Subcutaneous abdominal adipose tissue (tissue), 5 donors: ENCODE data around the gene AKAP5.
"Not testable (repeated sequence)": the region's sequence is repeated elsewhere in the genome, so short reads cannot be mapped to it uniquely, and the experiment has no call there.

Source experiments
- H3K27ac ChIP-seq: one replicate; pipeline ENCODE4 v1.7.0; 2013; ENCODE audit warnings: low read depth, mild to moderate bottlenecking, inconsistent platforms, low read length, moderate library complexity
- H3K27me3 ChIP-seq, 5 donors: one replicate each; pipeline ENCODE4 v1.7.0; 2013; ENCODE audit warnings: low read length in 5 of 5, inconsistent platforms in 1 of 5; ENCODE audit not compliant: control insufficient read depth in 5 of 5, insufficient read depth in 4 of 5
- H3K36me3 ChIP-seq, 5 donors: one replicate each; pipeline ENCODE4 v1.7.0; 2013; ENCODE audit warnings: low read length in 5 of 5; ENCODE audit not compliant: control insufficient read depth in 5 of 5, insufficient read depth in 5 of 5
- H3K4me1 ChIP-seq, 5 donors: one replicate each; pipeline ENCODE4 v1.7.0; 2013; ENCODE audit warnings: low read length in 5 of 5, mild to moderate bottlenecking in 3 of 5, moderate library complexity in 1 of 5; ENCODE audit not compliant: control insufficient read depth in 5 of 5, insufficient read depth in 5 of 5
- H3K4me3 ChIP-seq, 5 donors: one replicate each; pipeline ENCODE4 v1.7.0; 2013; ENCODE audit warnings: low read length in 5 of 5, low read depth in 1 of 5
- H3K9ac ChIP-seq, 5 donors: one replicate each; pipeline ENCODE4 v1.7.0; 2013; ENCODE audit warnings: low read length in 5 of 5, mild to moderate bottlenecking in 4 of 5, moderate library complexity in 3 of 5
- H3K9me3 ChIP-seq, 5 donors: one replicate each; pipeline ENCODE4 v1.7.0; 2013; ENCODE audit warnings: low read length in 5 of 5; ENCODE audit not compliant: control insufficient read depth in 5 of 5
- donor health status: healthy.
- donor health status: healthy.
- donor health status: healthy.
- donor health status: healthy.
- donor health status: healthy.

AKAP5 gene

DNA sequence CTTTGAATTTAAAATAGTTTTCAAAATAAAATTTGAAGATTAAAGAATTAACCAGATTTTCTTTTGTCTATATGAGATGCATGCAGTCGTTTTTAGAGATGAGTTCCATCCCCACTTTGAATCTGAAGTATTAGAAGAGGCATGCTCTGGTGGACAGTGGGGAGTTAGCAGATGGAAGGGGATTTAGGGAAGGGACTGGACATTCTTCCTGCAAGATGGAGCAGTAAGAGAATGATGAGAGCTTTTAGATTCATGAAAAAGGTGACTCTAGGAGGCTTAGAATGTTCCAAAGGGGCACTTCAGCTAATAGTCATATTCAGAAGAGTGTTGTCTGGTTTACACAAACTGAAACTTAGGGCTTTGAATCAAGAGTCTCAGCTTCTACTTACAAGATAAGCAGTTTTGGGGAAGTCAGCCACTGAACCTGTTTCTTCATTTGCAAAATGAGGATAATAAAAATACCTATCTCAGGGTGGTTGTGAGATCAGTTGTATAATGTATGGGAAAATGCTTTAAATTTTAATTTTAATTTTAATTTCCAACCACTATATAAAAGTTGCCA is 43.0 kb downstream of the AKAP5 start:
- Histone ChIP-seq H3K4me3 (no peak overlapping the region), H3K27me3 (no peaks in the 10 kb centered on the region), H3K4me1 (peaks cover 3 to 61% (median 44%) of the 10 kb centered on the region in 5 donors), H3K36me3 (no peaks in the 10 kb centered on the region), H3K27ac (peak overlapping the region; percentile 99), H3K9ac (no peak overlapping the region), H3K9me3 (no peaks in the 10 kb centered on the region)

DNA sequence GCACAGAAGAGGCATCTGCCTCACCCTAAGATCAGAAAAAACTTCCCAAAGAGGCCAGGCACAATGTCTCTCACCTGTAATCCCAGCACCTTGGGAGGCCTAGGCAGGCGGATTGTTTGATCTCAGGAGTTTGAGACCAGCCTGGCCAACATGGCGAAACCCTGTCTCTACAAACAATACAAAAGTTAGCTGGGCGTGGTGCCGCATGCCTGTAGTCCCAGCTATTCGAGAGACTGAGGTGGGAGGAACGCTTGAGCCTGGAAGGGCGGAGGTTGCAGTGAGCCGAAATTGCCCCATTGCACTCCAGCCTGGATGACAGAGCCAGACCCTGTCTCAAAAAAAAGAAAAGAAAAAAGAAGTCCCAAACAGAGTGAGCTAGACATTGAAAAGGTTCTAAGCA is 43.7 kb downstream of the AKAP5 start:
- no peaks in the 10 kb centered on the region for H3K36me3 ChIP-seq
- H3K27ac ChIP-seq, result no peak overlapping the region
- H3K9ac ChIP-seq, result no peak overlapping the region
- H3K9me3 ChIP-seq, result no peaks in the 10 kb centered on the region
- H3K4me1 ChIP-seq, result peaks cover 3 to 60% (median 44%) of the 10 kb centered on the region in 5 donors
- H3K4me3 ChIP-seq, result no peak overlapping the region
- H3K27me3 ChIP-seq, result no peaks in the 10 kb centered on the region

DNA sequence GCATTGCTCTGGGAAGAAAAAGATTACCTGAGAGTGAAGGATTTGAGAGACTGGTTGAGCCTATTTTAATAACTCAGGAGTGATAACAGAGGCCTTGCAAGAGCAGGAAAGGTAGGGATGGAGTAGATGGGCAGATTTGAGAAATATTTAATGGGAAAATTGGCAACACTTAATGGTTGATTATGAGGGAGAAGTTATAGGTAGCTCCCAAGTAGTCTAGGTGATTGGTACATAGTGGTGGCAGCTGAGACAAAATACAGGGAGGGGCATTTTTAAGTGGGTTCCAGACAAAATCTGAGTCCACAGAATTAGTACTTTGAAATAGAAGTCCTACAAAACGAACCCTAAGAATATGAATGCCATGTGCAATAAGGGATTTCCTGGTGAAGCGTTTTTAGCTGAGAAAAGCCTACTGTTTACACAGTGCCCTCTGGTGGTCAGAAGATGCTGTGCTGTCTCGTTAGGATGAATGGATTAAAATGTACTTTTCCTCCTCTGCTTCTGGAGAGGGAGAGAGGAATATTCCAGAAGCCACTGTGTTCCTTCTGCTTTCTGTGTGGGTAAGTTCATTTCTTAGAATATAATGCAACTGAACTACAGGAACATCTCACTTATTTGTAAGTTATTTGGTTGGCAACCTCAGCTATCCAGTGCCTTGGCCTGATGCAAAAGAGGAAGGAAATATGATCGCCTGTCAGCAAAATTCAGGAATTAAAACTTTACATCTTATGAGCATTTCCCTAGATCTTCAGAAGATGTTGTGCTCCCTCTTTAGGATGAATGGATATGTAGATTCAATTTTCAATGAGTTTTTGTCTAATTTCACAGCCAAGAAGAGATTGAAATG is 45.7 kb downstream of the AKAP5 start:
- Histone ChIP-seq H3K9ac (peak overlapping the region in 2 of 5 donors; percentile 1 to 26), H3K9me3 (no peaks in the 10 kb centered on the region), H3K4me3 (no peak overlapping the region), H3K27ac (peak overlapping the region; percentile 43), H3K36me3 (no peaks in the 10 kb centered on the region), H3K4me1 (peaks cover 0 to 43% (median 38%) of the 10 kb centered on the region in 5 donors), H3K27me3 (no peaks in the 10 kb centered on the region)

DNA sequence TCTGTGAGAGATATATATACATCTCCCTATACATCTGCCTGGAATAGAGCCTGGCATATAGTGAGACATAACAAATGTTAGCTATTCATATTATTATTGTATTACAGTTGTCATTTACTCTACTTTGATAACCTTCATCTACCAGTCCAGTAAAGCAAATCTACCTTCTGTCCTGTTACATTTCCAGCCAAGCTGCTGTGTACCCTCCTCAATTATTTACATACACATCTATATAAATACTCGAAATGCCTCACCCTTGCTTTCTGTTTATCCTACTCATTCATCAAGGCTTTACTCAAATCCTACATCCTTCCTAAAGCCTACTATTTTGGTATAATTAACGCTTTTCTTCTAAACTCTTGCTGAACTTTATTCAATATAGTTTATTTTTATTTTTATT is 48.0 kb downstream of the AKAP5 start:
- no peak overlapping the region for H3K27ac ChIP-seq
- no peaks in the 10 kb centered on the region for H3K36me3 ChIP-seq
- peaks cover 0 to 27% (median 20%) of the 10 kb centered on the region in 5 donors for H3K4me1 ChIP-seq
- no peak overlapping the region for H3K9ac ChIP-seq
- no peaks in the 10 kb centered on the region for H3K9me3 ChIP-seq
- no peak overlapping the region for H3K4me3 ChIP-seq
- H3K27me3 ChIP-seq, result no peaks in the 10 kb centered on the region

DNA sequence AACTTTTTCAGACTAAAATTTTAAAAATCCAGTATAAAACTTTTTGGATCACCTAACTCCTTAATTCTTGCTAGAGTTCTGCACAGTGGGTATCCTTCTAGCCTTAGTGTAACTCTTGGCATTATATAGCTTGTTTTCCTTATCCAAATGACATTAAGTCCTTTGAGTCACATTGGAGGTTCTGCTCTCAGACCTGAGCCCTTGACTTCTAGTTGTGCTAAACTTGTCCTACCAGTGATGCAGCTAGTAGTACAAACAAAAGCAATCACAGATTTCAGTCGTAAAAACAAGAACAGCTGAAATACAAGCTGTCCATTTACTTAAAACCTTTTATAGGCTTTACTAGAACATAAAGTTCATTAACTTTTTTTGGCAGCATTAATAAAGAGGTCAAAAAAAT is 49.8 kb downstream of the AKAP5 start:
- Histone ChIP-seq H3K36me3 (no peaks in the 10 kb centered on the region), H3K27ac (no peak overlapping the region), H3K9ac (no peak overlapping the region), H3K9me3 (no peaks in the 10 kb centered on the region), H3K27me3 (no peaks in the 10 kb centered on the region), H3K4me1 (peaks cover 0 to 25% (median 20%) of the 10 kb centered on the region in 5 donors), H3K4me3 (no peak overlapping the region)

DNA sequence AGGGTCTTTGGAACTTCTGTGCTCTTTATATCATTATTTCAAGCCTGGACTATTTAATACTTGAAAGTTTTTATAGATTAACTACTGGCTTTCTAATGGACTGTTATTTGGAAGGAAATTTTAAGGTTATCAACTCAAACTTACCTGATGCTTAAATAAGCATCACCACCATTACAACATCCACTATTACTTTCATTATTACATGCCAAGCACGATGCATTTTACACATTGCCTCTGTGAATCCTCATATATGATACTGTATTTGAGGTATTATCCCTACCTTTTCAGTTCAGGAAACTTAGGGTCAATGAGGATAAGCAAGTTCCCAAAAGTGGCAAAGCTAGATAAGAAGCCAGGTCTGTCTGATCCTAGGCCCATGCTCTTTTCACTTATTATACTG is 51.7 kb downstream of the AKAP5 start:
- no peaks in the 10 kb centered on the region for H3K27me3 ChIP-seq
- H3K36me3 ChIP-seq, result peaks cover under 1 to 7% (median 6%) of the 10 kb centered on the region in 5 donors
- H3K27ac ChIP-seq, result no peak overlapping the region
- no peak overlapping the region for H3K9ac ChIP-seq
- H3K4me3 ChIP-seq, result no peak overlapping the region
- no peaks in the 10 kb centered on the region for H3K9me3 ChIP-seq
- H3K4me1 ChIP-seq, result peaks cover 0 to 7% (median 7%) of the 10 kb centered on the region in 5 donors

DNA sequence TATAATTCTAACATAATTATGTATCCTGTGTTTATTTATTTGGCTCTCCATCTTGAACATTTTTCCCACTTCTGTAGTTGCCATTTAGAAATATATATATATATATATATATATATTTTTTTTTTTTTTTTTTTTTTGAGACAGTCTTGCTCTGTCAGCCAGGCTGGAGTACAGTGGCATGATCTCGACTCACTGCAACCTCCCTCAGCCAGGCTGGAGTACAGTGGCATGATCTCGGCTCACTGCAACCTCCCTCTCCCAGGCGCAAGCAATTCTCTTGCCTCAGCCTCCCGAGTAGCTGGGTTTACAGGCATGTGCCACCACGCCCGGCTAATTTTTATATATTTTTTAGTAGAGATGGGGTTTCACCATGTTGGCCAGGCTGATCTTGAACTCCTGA is 52.4 kb downstream of the AKAP5 start:
- not testable (repeated sequence) for H3K4me3 ChIP-seq, H3K4me1 ChIP-seq, H3K27me3 ChIP-seq, H3K27ac ChIP-seq, H3K9ac ChIP-seq, H3K9me3 ChIP-seq
- peaks cover 7 to 14% (median 13%) of the 10 kb centered on the region in 5 donors for H3K36me3 ChIP-seq

DNA sequence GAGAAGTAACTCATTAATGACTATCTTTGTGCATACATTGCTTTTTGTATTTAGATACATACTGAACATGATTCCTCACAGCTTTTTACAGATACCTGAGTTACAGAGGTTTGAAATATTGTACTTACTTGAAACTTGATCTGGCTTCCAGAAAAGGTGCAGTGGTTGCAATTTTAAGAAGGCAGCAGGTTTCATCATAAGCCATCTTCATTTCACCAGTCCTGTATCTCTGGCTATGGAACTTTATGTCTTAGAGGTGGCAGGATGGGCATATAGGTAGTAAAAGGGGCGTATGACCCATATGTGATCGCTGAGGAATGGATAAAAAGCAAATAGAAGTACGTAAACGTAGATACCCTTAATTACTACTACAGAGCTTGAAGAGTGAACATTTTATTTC is 52.9 kb downstream of the AKAP5 start:
- Histone ChIP-seq H3K4me1 (peaks cover 0 to 4% (median 0%) of the 10 kb centered on the region in 5 donors), H3K9ac (no peak overlapping the region), H3K27me3 (no peaks in the 10 kb centered on the region), H3K4me3 (no peak overlapping the region), H3K27ac (no peak overlapping the region), H3K9me3 (no peaks in the 10 kb centered on the region), H3K36me3 (peaks cover 12 to 19% (median 18%) of the 10 kb centered on the region in 5 donors)

DNA sequence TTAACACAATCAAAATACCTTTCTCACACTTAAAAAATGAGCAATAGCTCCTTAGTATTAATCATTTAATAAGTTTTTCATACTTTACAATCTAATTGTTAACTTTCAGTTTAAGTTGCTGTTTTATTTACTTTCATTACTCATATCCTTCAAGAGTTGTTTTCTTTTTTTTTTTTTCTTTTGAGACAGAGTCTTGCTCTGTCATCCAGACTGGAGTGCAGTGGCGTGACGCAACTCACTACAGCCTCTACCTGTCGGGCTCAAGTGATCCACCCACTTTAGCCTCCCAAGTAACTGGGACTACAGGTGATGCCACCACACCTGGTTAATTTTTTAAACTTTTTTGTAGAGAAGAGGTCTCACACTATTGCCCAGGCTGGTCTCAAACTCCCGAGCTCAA is 55.4 kb downstream of the AKAP5 start:
- Histone ChIP-seq H3K9ac (no peak overlapping the region), H3K36me3 (peaks cover 14 to 22% (median 21%) of the 10 kb centered on the region in 5 donors), H3K4me3 (no peak overlapping the region), H3K27ac (no peak overlapping the region), H3K9me3 (no peaks in the 10 kb centered on the region), H3K27me3 (no peaks in the 10 kb centered on the region), H3K4me1 (peaks cover 0 to 4% (median 0%) of the 10 kb centered on the region in 5 donors)

DNA sequence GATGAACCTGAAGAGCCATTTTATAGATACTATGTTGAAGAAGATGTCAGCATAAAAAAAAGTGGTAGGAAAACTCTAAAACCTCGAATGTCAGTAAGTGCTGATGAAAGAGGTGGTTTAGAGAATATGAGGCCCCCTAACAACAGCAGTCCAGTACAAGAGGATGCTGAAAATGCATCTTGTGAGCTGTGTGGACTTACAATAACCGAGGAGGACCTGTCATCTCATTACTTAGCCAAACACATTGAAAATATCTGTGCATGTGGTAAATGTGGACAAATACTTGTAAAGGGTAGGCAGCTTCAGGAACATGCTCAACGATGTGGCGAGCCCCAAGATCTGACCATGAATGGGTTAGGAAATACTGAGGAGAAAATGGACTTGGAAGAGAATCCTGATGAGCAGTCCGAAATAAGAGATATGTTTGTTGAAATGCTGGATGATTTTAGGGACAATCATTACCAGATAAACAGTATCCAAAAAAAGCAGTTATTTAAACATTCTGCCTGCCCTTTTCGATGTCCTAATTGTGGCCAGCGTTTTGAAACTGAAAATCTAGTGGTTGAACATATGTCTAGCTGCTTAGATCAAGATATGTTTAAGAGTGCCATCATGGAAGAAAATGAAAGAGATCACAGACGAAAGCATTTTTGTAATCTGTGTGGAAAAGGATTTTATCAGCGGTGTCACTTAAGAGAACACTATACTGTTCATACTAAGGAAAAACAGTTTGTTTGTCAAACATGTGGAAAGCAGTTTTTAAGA is 57.5 kb downstream of the AKAP5 start:
- H3K36me3 ChIP-seq, result peaks cover 14 to 24% (median 23%) of the 10 kb centered on the region in 5 donors

More for the DNA sequence above, 57.5 kb downstream of the AKAP5 start:
- Histone ChIP-seq H3K4me3 (no peak overlapping the region), H3K9ac (no peak overlapping the region), H3K27me3 (no peaks in the 10 kb centered on the region), H3K9me3 (no peaks in the 10 kb centered on the region), H3K27ac (no peak overlapping the region), H3K4me1 (peaks cover 0 to 4% (median 0%) of the 10 kb centered on the region in 5 donors)
